HCT116 (cell line): Measurements from ENCODE around the gene HABP2.

ENCODE experiments used
- CEBPB ChIP-seq: IDR thresholded peaks from 2 replicates; pipeline ENCODE4 v1.6.1; 2012; ENCODE audit warnings: low read depth
- EGR1 ChIP-seq: IDR thresholded peaks from 2 replicates; pipeline ENCODE4 v1.6.1; 2012; ENCODE audit warnings: low read depth
- EZH2 ChIP-seq: fragments of 200-600 bp; sonication (generic); IDR thresholded peaks from 2 replicates; pipeline ENCODE4 v1.6.1; 2017; ENCODE audit warnings: antibody characterized with exemption, mixed run types
- FOSL1 ChIP-seq: IDR thresholded peaks from 2 replicates; pipeline ENCODE4 v1.6.1; 2012; ENCODE audit warnings: low read depth
- JUND ChIP-seq: IDR thresholded peaks from 2 replicates; pipeline ENCODE4 v1.6.1; 2012
- POLR2A ChIP-seq: IDR thresholded peaks from 2 replicates; pipeline ENCODE4 v1.7.0; 2011; ENCODE audit warnings: borderline replicate concordance; ENCODE audit not compliant: insufficient read depth, insufficient read length; ENCODE audit errors: extremely low read depth
- REST ChIP-seq: IDR thresholded peaks from 2 replicates; pipeline ENCODE4 v1.6.1; 2012; ENCODE audit warnings: low read depth
- SIN3A ChIP-seq: IDR thresholded peaks from 2 replicates; pipeline ENCODE4 v1.6.1; 2012; ENCODE audit warnings: low read depth
- SRF ChIP-seq: IDR thresholded peaks from 2 replicates; pipeline ENCODE4 v1.6.1; 2012; ENCODE audit warnings: low read depth
- TCF7L2 ChIP-seq: IDR thresholded peaks from 2 replicates; pipeline ENCODE4 v1.7.0; 2011; ENCODE audit warnings: borderline replicate concordance, inconsistent platforms; ENCODE audit not compliant: insufficient read depth, insufficient read length; ENCODE audit errors: extremely low read depth
- YY1 ChIP-seq: IDR thresholded peaks from 2 replicates; pipeline ENCODE4 v1.6.1; 2011; ENCODE audit warnings: low read length, low read depth, moderate library complexity, mild to moderate bottlenecking; ENCODE audit not compliant: insufficient replicate concordance; ENCODE audit errors: extremely low read depth
- ZFX ChIP-seq: fragments of 450-650 bp; IDR thresholded peaks from 2 replicates; pipeline ENCODE4 v1.6.1; 2017
- ZNF274 ChIP-seq: fragments of 200-500 bp; sonication (Bioruptor generic); IDR thresholded peaks from 2 replicates; pipeline ENCODE4 v1.6.1; 2014; ENCODE audit warnings: mild to moderate bottlenecking, low read depth, low read length, inconsistent platforms
- TF ChIP-seq, protein P1 (sequence below), 3 experiments: fragments of 200-600 bp in 1 of 3; sonication (generic) in 1 of 3; IDR thresholded peaks in 2 of 3; conservative IDR thresholded peaks in 1 of 3; 2 replicates each; pipeline ENCODE4 v1.5.1; 2012 to 2017; ENCODE audit warnings: low read depth in 2 of 3, low read length in 2 of 3, antibody characterized with exemption in 1 of 3, borderline replicate concordance in 1 of 3, control low read depth in 1 of 3, mild to moderate bottlenecking in 1 of 3, mixed read lengths in 1 of 3, mixed run types in 1 of 3, moderate library complexity in 1 of 3; ENCODE audit not compliant: insufficient read depth in 1 of 3

GRCh38 chr10:113604572-113604971 lies 51.7 kb downstream of the HABP2 start:
- TF ChIP-seq ZNF274 (no peak), EZH2 (no peak), POLR2A (no peak), TCF7L2 (no peak), ZFX (no peak), JUND (no peak), YY1 (no peak), FOSL1 (no peak), REST (no peak), SIN3A (no peak), SRF (no peak), CEBPB (no peak), EGR1 (no peak)
- TF ChIP-seq, protein P1, sequence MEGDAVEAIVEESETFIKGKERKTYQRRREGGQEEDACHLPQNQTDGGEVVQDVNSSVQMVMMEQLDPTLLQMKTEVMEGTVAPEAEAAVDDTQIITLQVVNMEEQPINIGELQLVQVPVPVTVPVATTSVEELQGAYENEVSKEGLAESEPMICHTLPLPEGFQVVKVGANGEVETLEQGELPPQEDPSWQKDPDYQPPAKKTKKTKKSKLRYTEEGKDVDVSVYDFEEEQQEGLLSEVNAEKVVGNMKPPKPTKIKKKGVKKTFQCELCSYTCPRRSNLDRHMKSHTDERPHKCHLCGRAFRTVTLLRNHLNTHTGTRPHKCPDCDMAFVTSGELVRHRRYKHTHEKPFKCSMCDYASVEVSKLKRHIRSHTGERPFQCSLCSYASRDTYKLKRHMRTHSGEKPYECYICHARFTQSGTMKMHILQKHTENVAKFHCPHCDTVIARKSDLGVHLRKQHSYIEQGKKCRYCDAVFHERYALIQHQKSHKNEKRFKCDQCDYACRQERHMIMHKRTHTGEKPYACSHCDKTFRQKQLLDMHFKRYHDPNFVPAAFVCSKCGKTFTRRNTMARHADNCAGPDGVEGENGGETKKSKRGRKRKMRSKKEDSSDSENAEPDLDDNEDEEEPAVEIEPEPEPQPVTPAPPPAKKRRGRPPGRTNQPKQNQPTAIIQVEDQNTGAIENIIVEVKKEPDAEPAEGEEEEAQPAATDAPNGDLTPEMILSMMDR (IDR thresholded peaks at IDR 0.05 in 2 of 3, conservative IDR thresholded peaks at IDR 0.05 in 1 of 3; ENCODE audit: borderline replicate concordance in 1 of 3, insufficient read depth in 1 of 3, low read depth in 2 of 3, low read length in 2 of 3): no peak
